H9 (cell line): ENCODE results near the gene RTP2. TPM values are rescaled to one million over a fixed set of nuclear protein-coding genes. Genes with fewer than 3 reads are reported as not detected.

Experiments
- DNase-seq: peaks from one replicate; pipeline ENCODE4 v3.0.0-alpha.2; 2017
- H2AFZ ChIP-seq: one replicate; pipeline ENCODE4 v1.6.1; 2013; ENCODE audit warnings: mild to moderate bottlenecking, low read length, control low read depth, moderate library complexity
- H2AK5ac ChIP-seq: 2 replicates; pipeline ENCODE4 v1.6.1; 2013; ENCODE audit warnings: low read length, control low read depth, mixed read lengths; ENCODE audit not compliant: insufficient read length
- H2BK120ac ChIP-seq: one replicate; pipeline ENCODE4 v1.6.1; 2013; ENCODE audit warnings: low read depth, mild to moderate bottlenecking, low read length, control low read depth, inconsistent platforms; ENCODE audit not compliant: poor library complexity, severe bottlenecking
- H2BK12ac ChIP-seq: 2 replicates; pipeline ENCODE4 v1.6.1; 2013; ENCODE audit warnings: low read length, control low read depth, mixed read lengths, low read depth; ENCODE audit not compliant: insufficient read length
- H2BK15ac ChIP-seq: 2 replicates; pipeline ENCODE4 v1.6.1; 2013; ENCODE audit warnings: low read depth, low read length, control low read depth
- H2BK20ac ChIP-seq: one replicate; pipeline ENCODE4 v1.6.1; 2013; ENCODE audit warnings: low read depth, mild to moderate bottlenecking, low read length, control low read depth, inconsistent platforms; ENCODE audit not compliant: poor library complexity, severe bottlenecking
- H2BK5ac ChIP-seq: 2 replicates; pipeline ENCODE4 v1.6.1; 2013; ENCODE audit warnings: low read length, control low read depth, mixed read lengths; ENCODE audit not compliant: insufficient read length
- H3K14ac ChIP-seq: 2 replicates; pipeline ENCODE4 v1.6.1; 2013; ENCODE audit warnings: low read length, control low read depth; ENCODE audit not compliant: insufficient read depth
- H3K18ac ChIP-seq: 2 replicates; pipeline ENCODE4 v1.6.1; 2013; ENCODE audit warnings: low read depth, mild to moderate bottlenecking, mixed read lengths, low read length, control low read depth; ENCODE audit not compliant: insufficient read length
- H3K23ac ChIP-seq: 2 replicates; pipeline ENCODE4 v1.6.1; 2013; ENCODE audit warnings: low read length, control low read depth, mixed read lengths, low read depth; ENCODE audit not compliant: insufficient read length
- H3K23me2 ChIP-seq: 2 replicates; pipeline ENCODE4 v1.6.1; 2013; ENCODE audit warnings: low read depth, mild to moderate bottlenecking, mixed read lengths, low read length, control low read depth; ENCODE audit not compliant: insufficient read length, poor library complexity, severe bottlenecking
- H3K27ac ChIP-seq: 2 replicates; pipeline ENCODE4 v1.5.1; 2013; ENCODE audit warnings: low read length, control low read depth, mixed read lengths, low read depth; ENCODE audit not compliant: insufficient read length
- H3K27me3 ChIP-seq: 2 replicates; pipeline ENCODE4 v1.6.1; 2013; ENCODE audit warnings: low read length, control low read depth, inconsistent platforms; ENCODE audit not compliant: insufficient read depth
- H3K4ac ChIP-seq: 2 replicates; pipeline ENCODE4 v1.6.1; 2013; ENCODE audit warnings: low read depth, mild to moderate bottlenecking, control low read depth, inconsistent platforms, low read length, moderate library complexity
- H3K4me1 ChIP-seq: 2 replicates; pipeline ENCODE4 v1.6.1; 2013; ENCODE audit warnings: low read length, control low read depth, inconsistent platforms; ENCODE audit not compliant: insufficient read depth
- H3K4me2 ChIP-seq: 2 replicates; pipeline ENCODE4 v1.6.1; 2013; ENCODE audit warnings: low read length, control low read depth, mixed read lengths; ENCODE audit not compliant: insufficient read length, insufficient read depth
- H3K56ac ChIP-seq: 2 replicates; pipeline ENCODE4 v1.6.1; 2013; ENCODE audit warnings: low read depth, mild to moderate bottlenecking, mixed read lengths, low read length, control low read depth; ENCODE audit not compliant: insufficient read length
- H3K79me1 ChIP-seq: 2 replicates; pipeline ENCODE4 v1.6.1; 2013; ENCODE audit warnings: low read depth, mild to moderate bottlenecking, moderate library complexity, low read length, control low read depth, inconsistent platforms; ENCODE audit not compliant: insufficient read depth, poor library complexity, severe bottlenecking
- H3K79me2 ChIP-seq: 2 replicates; pipeline ENCODE4 v1.6.1; 2013; ENCODE audit warnings: low read length, control low read depth, inconsistent platforms; ENCODE audit not compliant: insufficient read depth
- H3K9ac ChIP-seq: 2 replicates; pipeline ENCODE4 v1.6.1; 2013; ENCODE audit warnings: low read length, control low read depth, mixed read lengths; ENCODE audit not compliant: insufficient read length; ENCODE audit errors: extremely low read depth
- H3K9me3 ChIP-seq: one replicate; pipeline ENCODE4 v1.6.1; 2013; ENCODE audit warnings: low read depth, low read length, inconsistent platforms; ENCODE audit not compliant: control insufficient read depth
- H3T11ph ChIP-seq: one replicate; pipeline ENCODE4 v1.6.1; 2013; ENCODE audit warnings: mild to moderate bottlenecking, low read length, control low read depth, inconsistent platforms
- H4K20me1 ChIP-seq: one replicate; pipeline ENCODE4 v1.6.1; 2013; ENCODE audit not compliant: control insufficient read depth, insufficient read length, insufficient read depth
- H4K5ac ChIP-seq: 2 replicates; pipeline ENCODE4 v1.6.1; 2013; ENCODE audit warnings: low read depth, mild to moderate bottlenecking, mixed read lengths, low read length, control low read depth; ENCODE audit not compliant: insufficient read length
- H4K8ac ChIP-seq: replicated peaks from 2 replicates; pipeline ENCODE4 v1.6.1; 2013; ENCODE audit warnings: low read length, control low read depth, mixed read lengths, low read depth; ENCODE audit not compliant: insufficient read length
- H4K91ac ChIP-seq: 2 replicates; pipeline ENCODE4 v1.6.1; 2013; ENCODE audit warnings: low read depth, mild to moderate bottlenecking, moderate library complexity, mixed read lengths, low read length, control low read depth; ENCODE audit not compliant: insufficient read length
- H3K27ac Mint-ChIP-seq, 3 experiments: 2 replicates in 2 of 3; 3 replicates in 1 of 3; pipeline ENCODE4 v1.8.0; 2020 to 2021; ENCODE audit warnings: mixed read lengths in 3 of 3, mild to moderate bottlenecking in 1 of 3, moderate library complexity in 1 of 3
- H3K27me3 Mint-ChIP-seq: 2 replicates; pipeline ENCODE4 v1.8.0; 2021; ENCODE audit warnings: low read depth, mild to moderate bottlenecking, moderate library complexity, mixed read lengths
- H3K36me3 Mint-ChIP-seq, 3 experiments: 2 replicates in 2 of 3; 3 replicates in 1 of 3; pipeline ENCODE4 v1.8.0; 2020 to 2021; ENCODE audit warnings: low read depth in 3 of 3, mixed read lengths in 3 of 3; ENCODE audit not compliant: insufficient read depth in 1 of 3
- H3K4me1 Mint-ChIP-seq, 2 experiments: 2 replicates each; pipeline ENCODE4 v1.8.0; 2020; ENCODE audit warnings: mixed read lengths in 2 of 2
- H3K4me3 Mint-ChIP-seq, 2 experiments: 2 replicates in 1 of 2; 3 replicates in 1 of 2; pipeline ENCODE4 v1.8.0; 2020 to 2021; ENCODE audit warnings: mild to moderate bottlenecking in 2 of 2, mixed read lengths in 2 of 2, moderate library complexity in 1 of 2
- H3K9me3 Mint-ChIP-seq, 2 experiments: 2 replicates in 1 of 2; 3 replicates in 1 of 2; pipeline ENCODE4 v1.8.0; 2020; ENCODE audit warnings: mild to moderate bottlenecking in 2 of 2, mixed read lengths in 2 of 2, moderate library complexity in 1 of 2
- CTCF ChIP-seq: fragments of 200-600 bp; sonication (generic); conservative IDR thresholded peaks from 3 replicates; pipeline ENCODE4 v1.8.0; 2021; ENCODE audit warnings: antibody characterized with exemption, mild to moderate bottlenecking
- WGBS: extraction: QIAGEN DNeasy Blood & Tissue Kit; methylation state at CpG from one replicate; pipeline ENCODE4 v1.1.7; 2013; ENCODE audit warnings: missing lambda C conversion rate, low lambda C conversion rate, mixed read lengths; ENCODE audit not compliant: insufficient read length; ENCODE audit errors: extremely low coverage; 5-methylcytosine and 5-hydroxymethylcytosine counted together
- total RNA-seq: library from RNA; stranded (reverse); gene quantifications from 2 replicates; pipeline ENCODE4 v1.2.1, GENCODE V29; 2021

The RTP2 gene
- total RNA-seq, 1 experiment from 2014 or later = not detected

- Histone ChIP-seq H3K23me2 (no peaks in the 10 kb centered on the region), H3K79me1 (no peaks in the 10 kb centered on the region), H3K23ac (no peak overlapping the region), H2AFZ (no peak overlapping the region), H4K91ac (no peak overlapping the region), H3K27ac (no peak overlapping the region), H4K5ac (no peak overlapping the region), H3K4me2 (no peak overlapping the region), H3K4me1 (no peaks in the 10 kb centered on the region), H3K4ac (no peak overlapping the region), H2BK15ac (no peak overlapping the region), H2AK5ac (no peak overlapping the region), H2BK5ac (no peak overlapping the region), H4K20me1 (no peaks in the 10 kb centered on the region), H3K14ac (no peak overlapping the region), H3K79me2 (no peaks in the 10 kb centered on the region), H2BK12ac (no peak overlapping the region), H2BK20ac (no peak overlapping the region), H3K56ac (no peak overlapping the region), H3T11ph (no peak overlapping the region), H2BK120ac (no peak overlapping the region), H3K27me3 (no peaks in the 10 kb centered on the region), H4K8ac (no peak overlapping the region), H3K9ac (no peak overlapping the region), H3K9me3 (no peaks in the 10 kb centered on the region), H3K18ac (no peak overlapping the region)
- no peaks in the 10 kb centered on the region; a peak in 2 of 5 replicates for H3K9me3 Mint-ChIP-seq
- H3K4me1 Mint-ChIP-seq = peaks cover 20 to 26% of the 10 kb centered on the region in 2 experiments
- no peak for TF ChIP-seq CTCF
- DNase-seq = no peak
- H3K27ac Mint-ChIP-seq = no peak overlapping the region
- H3K36me3 Mint-ChIP-seq = peaks cover 3 to 51% (median 41%) of the 10 kb centered on the region in 3 experiments; a peak in 6 of 7 replicates
- no peak overlapping the region for H3K4me3 Mint-ChIP-seq
- peaks cover 3% of the 10 kb centered on the region for H3K27me3 Mint-ChIP-seq
- no CpG with 5 or more reads among the region's 8 CpGs for WGBS
These were observed 18.7 kb upstream of the RTP2 start for GRCh38 chr3:187721055-187721454.
